A549 (cell line): ENCODE measurements around the gene CCNB1IP1.

ENCODE experiments used
- BHLHE40 ChIP-seq: IDR thresholded peaks from 2 replicates; pipeline ENCODE4 v1.6.1; 2012; ENCODE audit warnings: low read depth, low read length, inconsistent platforms
- HDAC2 ChIP-seq: fragments of 200-600 bp; sonication (generic); IDR thresholded peaks from 2 replicates; pipeline ENCODE4 v1.6.1; 2016
- RNF2 ChIP-seq: fragments of 200-600 bp; sonication (generic); IDR thresholded peaks from 2 replicates; pipeline ENCODE4 v1.6.1; 2016; ENCODE audit warnings: low read depth, mild to moderate bottlenecking, antibody characterized with exemption, moderate library complexity, borderline replicate concordance
- ZFP36 ChIP-seq: fragments of 450-650 bp; IDR thresholded peaks from 2 replicates; pipeline ENCODE4 v1.6.1; 2014; ENCODE audit warnings: borderline replicate concordance; ENCODE audit not compliant: partially characterized antibody
- TF ChIP-seq, protein P1 (sequence below): fragments of >200 bp; sonication (Bioruptor Twin); formaldehyde crosslinking; IDR thresholded peaks from 3 replicates; pipeline ENCODE4 v1.5.1; 2016

GRCh38 chr14:20295067-20295466, 38.0 kb downstream of the CCNB1IP1 start:
- TF ChIP-seq RNF2 (no peak), HDAC2 (no peak), ZFP36 (no peak), BHLHE40 (no peak)
- TF ChIP-seq, protein P1, sequence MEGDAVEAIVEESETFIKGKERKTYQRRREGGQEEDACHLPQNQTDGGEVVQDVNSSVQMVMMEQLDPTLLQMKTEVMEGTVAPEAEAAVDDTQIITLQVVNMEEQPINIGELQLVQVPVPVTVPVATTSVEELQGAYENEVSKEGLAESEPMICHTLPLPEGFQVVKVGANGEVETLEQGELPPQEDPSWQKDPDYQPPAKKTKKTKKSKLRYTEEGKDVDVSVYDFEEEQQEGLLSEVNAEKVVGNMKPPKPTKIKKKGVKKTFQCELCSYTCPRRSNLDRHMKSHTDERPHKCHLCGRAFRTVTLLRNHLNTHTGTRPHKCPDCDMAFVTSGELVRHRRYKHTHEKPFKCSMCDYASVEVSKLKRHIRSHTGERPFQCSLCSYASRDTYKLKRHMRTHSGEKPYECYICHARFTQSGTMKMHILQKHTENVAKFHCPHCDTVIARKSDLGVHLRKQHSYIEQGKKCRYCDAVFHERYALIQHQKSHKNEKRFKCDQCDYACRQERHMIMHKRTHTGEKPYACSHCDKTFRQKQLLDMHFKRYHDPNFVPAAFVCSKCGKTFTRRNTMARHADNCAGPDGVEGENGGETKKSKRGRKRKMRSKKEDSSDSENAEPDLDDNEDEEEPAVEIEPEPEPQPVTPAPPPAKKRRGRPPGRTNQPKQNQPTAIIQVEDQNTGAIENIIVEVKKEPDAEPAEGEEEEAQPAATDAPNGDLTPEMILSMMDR = no peak
